PC-9 (cell line): Measurements from ENCODE around the gene EML3. TPM values are rescaled to one million over a fixed set of nuclear protein-coding genes. Genes with fewer than 3 reads are reported as not detected.
"Not testable (repeated sequence)": the region's sequence is repeated elsewhere in the genome, so short reads cannot be mapped to it uniquely, and the experiment has no call there.

Source experiments
- BruUV-seq: library from RNA; stranded (reverse); fragments of 400-500 nt; replicated peaks from 2 replicates; lab custom pipeline; 2021; lab: Mats Ljungman, UMichigan
- CTCF ChIA-PET: fragments of 300-600 bp; sonication (Branson Sonifier 250); formaldehyde crosslinking; loops from one replicate; lab custom pipeline; 2022; ENCODE audit warnings: antibody characterized with exemption; lab: Charles Lee
- POLR2A ChIA-PET: fragments of 300-600 bp; sonication (Branson Sonifier 250); formaldehyde crosslinking; loops from one replicate; lab custom pipeline; 2022; ENCODE audit warnings: antibody characterized with exemption; ENCODE audit not compliant: unreplicated experiment; lab: Charles Lee
- DNase-seq, 2 experiments: peaks; one replicate each; pipeline versions ENCODE4 v3.0.0 to v3.0.0-alpha.2; 2015 to 2022; ENCODE audit warnings: mixed read lengths in 1 of 2
- H2AFZ ChIP-seq: fragments of 200-600 bp; sonication (generic); 2 replicates; pipeline ENCODE4 v1.8.1; 2017; ENCODE audit warnings: antibody characterized with exemption
- H3F3A ChIP-seq: fragments of 200-600 bp; sonication (generic); 2 replicates; pipeline ENCODE4 v1.8.1; 2017; ENCODE audit warnings: antibody characterized with exemption, mild to moderate bottlenecking, low read depth; ENCODE audit not compliant: insufficient read depth
- H3K27ac ChIP-seq: fragments of 200-600 bp; sonication (generic); 2 replicates; pipeline ENCODE4 v1.6.1; 2016; ENCODE audit warnings: mixed run types
- H3K27me3 ChIP-seq: fragments of 200-600 bp; sonication (generic); 2 replicates; pipeline ENCODE4 v1.6.1; 2016; ENCODE audit warnings: low read depth, mixed run types; ENCODE audit not compliant: insufficient read depth
- H3K36me3 ChIP-seq: fragments of 200-600 bp; sonication (generic); 2 replicates; pipeline ENCODE4 v1.6.1; 2016; ENCODE audit warnings: low read depth, mixed run types
- H3K4me1 ChIP-seq: fragments of 200-600 bp; sonication (generic); replicated peaks from 2 replicates; pipeline ENCODE4 v1.6.1; 2016; ENCODE audit warnings: mixed run types; ENCODE audit not compliant: insufficient read depth
- H3K4me2 ChIP-seq: fragments of 200-600 bp; sonication (generic); 2 replicates; pipeline ENCODE4 v1.6.1; 2017; ENCODE audit warnings: mixed run types
- H3K4me3 ChIP-seq: fragments of 200-600 bp; sonication (generic); 2 replicates; pipeline ENCODE4 v1.6.1; 2016; ENCODE audit warnings: mixed run types
- H3K79me2 ChIP-seq: fragments of 200-600 bp; sonication (generic); 2 replicates; pipeline ENCODE4 v1.6.1; 2017; ENCODE audit warnings: low read depth, mixed run types
- H3K9me2 ChIP-seq: fragments of 200-600 bp; sonication (generic); 2 replicates; pipeline ENCODE4 v1.8.1; 2017; ENCODE audit warnings: mild to moderate bottlenecking; ENCODE audit not compliant: insufficient read depth
- H3K9me3 ChIP-seq: fragments of 200-600 bp; sonication (generic); 2 replicates; pipeline ENCODE4 v1.8.1; 2016; ENCODE audit warnings: low read depth; ENCODE audit not compliant: insufficient read depth
- H4K20me1 ChIP-seq: fragments of 200-600 bp; sonication (generic); 2 replicates; pipeline ENCODE4 v1.8.1; 2017; ENCODE audit not compliant: insufficient read depth
- EZH2 ChIP-seq: fragments of 200-600 bp; sonication (generic); IDR thresholded peaks from 2 replicates; pipeline ENCODE4 v1.8.0; 2017; ENCODE audit warnings: antibody characterized with exemption, low read depth
- intact Hi-C: fragments of 100-400 bp; cut with micrococcal nuclease; formaldehyde crosslinking; loops from one replicate; pipeline ENCODE4 v1.10.0; 2022; ENCODE audit not compliant: unreplicated experiment
- total RNA-seq: library from RNA; stranded (reverse); gene quantifications from 2 replicates; pipeline ENCODE4 v1.2.3, GENCODE V29; 2021
- TF ChIP-seq, protein P1 (sequence below): fragments of 200-600 bp; sonication (generic); conservative IDR thresholded peaks from 2 replicates; pipeline ENCODE4 v1.6.1; 2017; ENCODE audit warnings: mixed run types, antibody characterized with exemption, mild to moderate bottlenecking, moderate library complexity

The EML3 gene
- total RNA-seq, 1 experiment from 2014 or later = 84.2 TPM

DNA sequence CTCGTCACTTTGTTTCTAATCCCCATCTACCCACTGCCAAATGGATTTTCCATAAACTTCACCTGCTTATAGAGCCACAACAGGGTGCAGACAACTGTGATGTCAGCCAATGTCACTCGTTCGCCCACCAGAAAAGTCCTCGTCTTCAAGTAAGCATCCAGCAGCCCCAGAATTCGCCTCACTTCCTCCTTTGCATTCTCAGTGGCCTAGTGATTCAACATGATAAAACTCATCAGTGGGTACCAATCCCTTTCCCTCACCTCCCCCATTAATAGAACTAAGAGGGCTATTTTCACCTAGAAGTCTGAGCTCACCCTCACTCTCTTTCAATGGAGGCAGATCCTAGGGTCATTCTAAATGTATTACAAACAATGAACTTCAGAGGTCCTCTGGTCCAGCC is 41.7 kb downstream of the EML3 start:
- Histone ChIP-seq H3K4me2 (peak overlapping the region; percentile 93; the same call in 1 of the 2 replicates), H3K4me1 (peaks cover 47% of the 10 kb centered on the region), H4K20me1 (peaks cover 68% of the 10 kb centered on the region), H3K79me2 (peaks cover 93% of the 10 kb centered on the region), H3F3A (peaks cover 81% of the 10 kb centered on the region), H3K27ac (0 out of 2 replicates have a peak overlapping the region, but pooled peaks have one; percentile 86), H3K36me3 (peaks cover 67% of the 10 kb centered on the region)
- POLR2A ChIA-PET, H3K9me3 ChIP-seq, H3K4me3 ChIP-seq, DNase-seq, H2AFZ ChIP-seq, H3K9me2 ChIP-seq, BruUV-seq, H3K27me3 ChIP-seq: not testable (repeated sequence)
- intact Hi-C loops = loop anchor here (5.0 kb wide), 1 partner anchor 41 kb away; the partner anchor contains the start of genes EML3 and ROM1
- CTCF ChIA-PET = interaction anchor here (1.9 kb wide), 1 partner anchor 10 kb away, joined by 5 read pairs; no protein-coding TSS in a partner anchor

DNA sequence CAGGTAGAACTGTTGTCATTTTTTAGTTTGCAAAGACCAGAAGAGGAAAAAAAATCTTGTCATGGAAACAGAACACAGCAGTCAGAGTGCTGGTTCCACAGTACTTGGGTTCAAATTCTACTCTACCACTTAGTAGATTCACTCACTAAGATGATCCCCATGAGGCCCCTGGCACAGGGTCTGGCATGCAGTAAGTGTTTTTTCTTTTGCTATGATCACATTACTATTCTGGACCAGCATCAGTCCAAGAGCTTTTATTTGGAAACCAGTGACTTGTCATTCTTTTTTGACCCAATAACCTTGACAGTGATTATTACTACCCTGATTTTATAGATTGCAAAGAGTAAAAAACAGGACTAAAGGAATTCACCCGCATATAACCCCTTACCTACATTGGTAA is 43.0 kb downstream of the EML3 start:
- CTCF ChIA-PET = interaction anchor here (1.9 kb wide), 1 partner anchor 9 kb away, joined by 5 read pairs; no protein-coding TSS in a partner anchor
- POLR2A ChIA-PET = interaction anchor here (0.6 to 0.9 kb wide), 2 partner anchors 23 to 25 kb away, joined by 3 to 36 read pairs; no protein-coding TSS in a partner anchor
- H3F3A ChIP-seq = peaks cover 94% of the 10 kb centered on the region
- DNase-seq = no peak
- H3K4me3 ChIP-seq = no peak overlapping the region
- BruUV-seq = no TSS peak
- intact Hi-C loops = loop anchor here (5.0 kb wide), 1 partner anchor 43 kb away; the partner anchor contains the start of genes EML3 and ROM1
- TF ChIP-seq EZH2 = no peak
- TF ChIP-seq, protein P1, sequence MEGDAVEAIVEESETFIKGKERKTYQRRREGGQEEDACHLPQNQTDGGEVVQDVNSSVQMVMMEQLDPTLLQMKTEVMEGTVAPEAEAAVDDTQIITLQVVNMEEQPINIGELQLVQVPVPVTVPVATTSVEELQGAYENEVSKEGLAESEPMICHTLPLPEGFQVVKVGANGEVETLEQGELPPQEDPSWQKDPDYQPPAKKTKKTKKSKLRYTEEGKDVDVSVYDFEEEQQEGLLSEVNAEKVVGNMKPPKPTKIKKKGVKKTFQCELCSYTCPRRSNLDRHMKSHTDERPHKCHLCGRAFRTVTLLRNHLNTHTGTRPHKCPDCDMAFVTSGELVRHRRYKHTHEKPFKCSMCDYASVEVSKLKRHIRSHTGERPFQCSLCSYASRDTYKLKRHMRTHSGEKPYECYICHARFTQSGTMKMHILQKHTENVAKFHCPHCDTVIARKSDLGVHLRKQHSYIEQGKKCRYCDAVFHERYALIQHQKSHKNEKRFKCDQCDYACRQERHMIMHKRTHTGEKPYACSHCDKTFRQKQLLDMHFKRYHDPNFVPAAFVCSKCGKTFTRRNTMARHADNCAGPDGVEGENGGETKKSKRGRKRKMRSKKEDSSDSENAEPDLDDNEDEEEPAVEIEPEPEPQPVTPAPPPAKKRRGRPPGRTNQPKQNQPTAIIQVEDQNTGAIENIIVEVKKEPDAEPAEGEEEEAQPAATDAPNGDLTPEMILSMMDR = no peak
- peaks cover 45% of the 10 kb centered on the region for H3K4me1 ChIP-seq
- H3K9me2 ChIP-seq = no peaks in the 10 kb centered on the region
- H3K27ac ChIP-seq = peak overlapping the region; percentile 2; the same call in 1 of the 2 replicates
- no peaks in the 10 kb centered on the region for H3K27me3 ChIP-seq
- H3K36me3 ChIP-seq = peaks cover 79% of the 10 kb centered on the region
- peaks cover 95% of the 10 kb centered on the region for H3K79me2 ChIP-seq
- H3K9me3 ChIP-seq = no peaks in the 10 kb centered on the region
- H4K20me1 ChIP-seq = peaks cover 81% of the 10 kb centered on the region
- no peak overlapping the region for H2AFZ ChIP-seq
- H3K4me2 ChIP-seq = no peak overlapping the region

DNA sequence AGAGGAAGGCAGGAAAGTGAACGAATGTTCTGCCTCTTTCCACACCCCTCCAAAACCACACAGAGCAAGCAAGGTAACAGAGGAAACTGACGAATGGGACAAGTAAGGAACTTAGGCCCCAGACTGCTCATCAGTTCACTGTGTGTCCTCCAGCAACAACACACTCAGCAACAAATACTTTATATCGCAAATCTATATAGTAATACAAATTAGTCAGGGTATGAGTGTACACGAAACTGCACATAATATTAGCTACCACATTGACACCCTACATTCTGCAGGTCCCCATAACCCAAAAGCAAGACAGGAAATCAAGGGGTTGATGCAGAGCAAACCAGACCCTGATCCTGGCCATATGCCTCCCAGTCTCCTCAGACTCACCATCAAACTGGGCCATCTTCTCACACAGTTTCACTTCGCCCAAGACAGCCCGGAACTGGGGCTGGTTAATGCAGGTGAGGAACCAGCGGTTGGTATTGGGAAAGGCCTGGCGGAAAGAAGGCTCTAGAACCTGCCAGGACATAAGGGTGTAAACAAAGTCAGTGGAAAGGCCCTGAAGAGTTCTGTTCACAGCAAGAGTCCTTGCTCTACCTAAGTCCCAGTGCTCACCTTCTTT is 45.4 kb downstream of the EML3 start:
- H3K4me1 ChIP-seq = peaks cover 48% of the 10 kb centered on the region
- H2AFZ ChIP-seq = no peak overlapping the region
- no peak for TF ChIP-seq EZH2
- TF ChIP-seq, protein P1 = no peak
- peaks cover 99% of the 10 kb centered on the region for H3F3A ChIP-seq
- peaks cover 80% of the 10 kb centered on the region for H3K36me3 ChIP-seq
- no TSS peak for BruUV-seq
- DNase-seq = no peak
- POLR2A ChIA-PET = no interaction called here
- no peaks in the 10 kb centered on the region for H3K9me2 ChIP-seq
- no peaks in the 10 kb centered on the region for H3K9me3 ChIP-seq
- peaks cover 94% of the 10 kb centered on the region for H4K20me1 ChIP-seq
- H3K4me3 ChIP-seq = no peak overlapping the region
- intact Hi-C loops = no loop called here
- H3K27ac ChIP-seq = no peak overlapping the region
- H3K79me2 ChIP-seq = peaks cover 92% of the 10 kb centered on the region
- CTCF ChIA-PET = no interaction called here
- no peak overlapping the region for H3K4me2 ChIP-seq
- no peaks in the 10 kb centered on the region for H3K27me3 ChIP-seq
